ENCODE measurements around the gene EP400. TPM values are rescaled to one million over a fixed set of nuclear protein-coding genes. Genes with fewer than 3 reads are reported as not detected.

EP400 gene
- total RNA-seq, 2 donors from 2014 or later: 10.5 to 15.5 TPM

DNA sequence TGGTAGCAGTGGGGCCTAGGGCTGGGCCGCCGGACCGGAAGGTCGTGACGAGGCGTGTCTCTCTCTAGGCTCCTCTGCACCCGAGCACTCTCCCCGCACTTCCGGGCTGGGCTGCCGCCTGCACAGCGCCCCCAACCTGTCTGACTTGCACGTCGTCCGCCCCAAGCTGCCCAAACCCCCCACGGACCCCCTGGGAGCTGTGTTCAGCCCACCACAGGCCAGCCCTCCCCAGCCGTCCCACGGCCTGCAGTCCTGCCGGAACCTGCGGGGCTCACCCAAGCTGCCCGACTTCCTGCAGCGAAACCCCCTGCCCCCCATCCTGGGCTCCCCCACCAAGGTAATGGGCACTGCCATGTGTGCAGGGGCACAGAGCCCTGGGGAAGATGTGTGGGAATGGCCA, 33.9 kb upstream of the EP400 start:
- H3K27me3 ChIP-seq: no peaks in the 10 kb centered on the region
- H3K4me1 ChIP-seq: peaks cover 0 to 16% of the 10 kb centered on the region in 2 donors
- H3K36me3 ChIP-seq: peaks cover 73% of the 10 kb centered on the region
- H3K4me3 ChIP-seq: no peak overlapping the region
- H3K27ac ChIP-seq: no peak overlapping the region
- TF ChIP-seq, protein P1, sequence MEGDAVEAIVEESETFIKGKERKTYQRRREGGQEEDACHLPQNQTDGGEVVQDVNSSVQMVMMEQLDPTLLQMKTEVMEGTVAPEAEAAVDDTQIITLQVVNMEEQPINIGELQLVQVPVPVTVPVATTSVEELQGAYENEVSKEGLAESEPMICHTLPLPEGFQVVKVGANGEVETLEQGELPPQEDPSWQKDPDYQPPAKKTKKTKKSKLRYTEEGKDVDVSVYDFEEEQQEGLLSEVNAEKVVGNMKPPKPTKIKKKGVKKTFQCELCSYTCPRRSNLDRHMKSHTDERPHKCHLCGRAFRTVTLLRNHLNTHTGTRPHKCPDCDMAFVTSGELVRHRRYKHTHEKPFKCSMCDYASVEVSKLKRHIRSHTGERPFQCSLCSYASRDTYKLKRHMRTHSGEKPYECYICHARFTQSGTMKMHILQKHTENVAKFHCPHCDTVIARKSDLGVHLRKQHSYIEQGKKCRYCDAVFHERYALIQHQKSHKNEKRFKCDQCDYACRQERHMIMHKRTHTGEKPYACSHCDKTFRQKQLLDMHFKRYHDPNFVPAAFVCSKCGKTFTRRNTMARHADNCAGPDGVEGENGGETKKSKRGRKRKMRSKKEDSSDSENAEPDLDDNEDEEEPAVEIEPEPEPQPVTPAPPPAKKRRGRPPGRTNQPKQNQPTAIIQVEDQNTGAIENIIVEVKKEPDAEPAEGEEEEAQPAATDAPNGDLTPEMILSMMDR (IDR thresholded peaks at IDR 0.05): no peak
- no peak for DNase-seq (ENCODE audit: low spot score)
- H3K9me3 ChIP-seq: no peaks in the 10 kb centered on the region

DNA sequence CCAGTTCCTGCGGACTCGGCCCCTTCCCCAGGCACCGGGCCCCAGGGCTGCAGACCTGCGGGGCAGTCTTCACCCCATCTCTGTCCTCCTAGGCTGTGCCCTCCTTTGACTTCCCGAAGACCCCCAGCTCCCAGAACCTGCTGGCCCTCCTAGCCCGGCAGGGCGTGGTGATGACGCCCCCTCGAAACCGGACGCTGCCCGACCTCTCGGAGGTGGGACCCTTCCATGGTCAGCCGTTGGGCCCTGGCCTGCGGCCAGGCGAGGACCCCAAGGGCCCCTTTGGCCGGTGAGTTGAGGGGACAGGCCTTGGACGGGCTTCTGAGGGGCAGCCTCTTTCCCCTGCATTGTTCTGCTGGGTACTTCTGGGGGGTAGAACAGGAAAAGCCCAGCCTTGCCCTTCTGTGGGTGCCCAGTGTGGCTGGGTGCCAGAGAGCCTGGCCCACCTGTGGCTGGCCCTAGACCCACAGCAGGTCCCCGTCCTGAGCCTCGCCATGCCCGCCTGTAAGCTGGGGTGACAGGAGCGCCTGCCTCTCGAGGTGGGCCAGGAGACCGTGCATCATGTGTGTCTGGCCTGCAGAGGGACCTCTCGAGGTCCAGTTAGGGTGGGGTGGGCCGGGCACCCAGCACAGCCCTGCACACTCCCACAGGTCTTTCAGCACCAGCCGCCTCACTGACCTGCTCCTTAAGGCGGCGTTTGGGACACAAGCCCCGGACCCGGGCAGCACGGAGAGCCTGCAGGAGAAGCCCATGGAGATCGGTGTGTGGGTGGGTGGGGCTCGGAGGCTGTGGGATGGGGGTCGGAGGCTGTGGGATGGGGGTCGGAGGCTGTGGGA, 33.2 kb upstream of the EP400 start:
- H3K27me3 ChIP-seq: no peaks in the 10 kb centered on the region
- H3K27ac ChIP-seq: no peak overlapping the region
- peaks cover 0 to 16% of the 10 kb centered on the region in 2 donors for H3K4me1 ChIP-seq
- H3K9me3 ChIP-seq: no peaks in the 10 kb centered on the region
- H3K36me3 ChIP-seq: peaks cover 73% of the 10 kb centered on the region
- no peak overlapping the region for H3K4me3 ChIP-seq
- TF ChIP-seq, protein P1 (IDR thresholded peaks at IDR 0.05): no peak
- DNase-seq (ENCODE audit: low spot score): no peak

- Histone ChIP-seq H3K27me3 (no peaks in the 10 kb centered on the region), H3K9me3 (no peaks in the 10 kb centered on the region), H3K4me1 (peaks cover 0 to 10% of the 10 kb centered on the region in 2 donors), H3K27ac (no peak overlapping the region), H3K36me3 (peaks cover 75% of the 10 kb centered on the region), H3K4me3 (no peak overlapping the region)
- no peak for DNase-seq (ENCODE audit: low spot score)
- TF ChIP-seq, protein P1 (IDR thresholded peaks at IDR 0.05): no peak
These were observed 32.5 kb upstream of the EP400 start for GRCh38 chr12:131917139-131917710.

DNA sequence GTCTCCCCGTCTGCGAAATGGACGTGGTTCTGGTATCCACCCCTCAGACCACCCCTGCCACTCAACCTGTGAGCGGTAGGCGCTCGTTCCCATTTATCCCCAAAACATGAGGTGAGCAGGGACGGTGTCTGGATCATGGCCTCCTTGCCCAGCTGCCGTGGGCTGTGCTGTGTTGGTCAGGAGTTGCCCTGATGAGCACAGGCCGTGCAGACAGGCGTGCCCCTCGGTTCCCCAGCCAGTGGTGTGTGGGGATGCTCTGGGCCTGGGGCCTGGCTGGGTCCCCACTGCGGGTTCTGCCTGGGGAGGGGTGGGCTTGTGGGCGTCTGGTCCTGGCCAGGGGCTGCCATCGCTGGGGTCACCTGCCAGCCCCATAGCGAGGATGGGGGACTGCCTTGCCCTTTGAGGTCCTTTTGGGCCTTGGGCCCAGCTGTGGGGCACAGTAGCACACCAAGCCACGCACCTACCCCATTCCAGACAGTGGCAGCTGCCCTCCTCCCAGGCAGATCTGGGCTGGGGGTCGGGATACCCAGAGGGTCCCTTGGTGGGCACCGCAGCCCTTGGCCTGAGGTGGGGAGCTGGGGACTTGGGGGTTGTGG, 31.9 kb upstream of the EP400 start:
- Histone ChIP-seq H3K27me3 (no peaks in the 10 kb centered on the region), H3K27ac (no peak overlapping the region), H3K9me3 (no peaks in the 10 kb centered on the region), H3K36me3 (peaks cover 75% of the 10 kb centered on the region), H3K4me3 (no peak overlapping the region), H3K4me1 (peaks cover 0 to 4% of the 10 kb centered on the region in 2 donors)
- TF ChIP-seq, protein P1 (IDR thresholded peaks at IDR 0.05): no peak
- no peak for DNase-seq (ENCODE audit: low spot score)

DNA sequence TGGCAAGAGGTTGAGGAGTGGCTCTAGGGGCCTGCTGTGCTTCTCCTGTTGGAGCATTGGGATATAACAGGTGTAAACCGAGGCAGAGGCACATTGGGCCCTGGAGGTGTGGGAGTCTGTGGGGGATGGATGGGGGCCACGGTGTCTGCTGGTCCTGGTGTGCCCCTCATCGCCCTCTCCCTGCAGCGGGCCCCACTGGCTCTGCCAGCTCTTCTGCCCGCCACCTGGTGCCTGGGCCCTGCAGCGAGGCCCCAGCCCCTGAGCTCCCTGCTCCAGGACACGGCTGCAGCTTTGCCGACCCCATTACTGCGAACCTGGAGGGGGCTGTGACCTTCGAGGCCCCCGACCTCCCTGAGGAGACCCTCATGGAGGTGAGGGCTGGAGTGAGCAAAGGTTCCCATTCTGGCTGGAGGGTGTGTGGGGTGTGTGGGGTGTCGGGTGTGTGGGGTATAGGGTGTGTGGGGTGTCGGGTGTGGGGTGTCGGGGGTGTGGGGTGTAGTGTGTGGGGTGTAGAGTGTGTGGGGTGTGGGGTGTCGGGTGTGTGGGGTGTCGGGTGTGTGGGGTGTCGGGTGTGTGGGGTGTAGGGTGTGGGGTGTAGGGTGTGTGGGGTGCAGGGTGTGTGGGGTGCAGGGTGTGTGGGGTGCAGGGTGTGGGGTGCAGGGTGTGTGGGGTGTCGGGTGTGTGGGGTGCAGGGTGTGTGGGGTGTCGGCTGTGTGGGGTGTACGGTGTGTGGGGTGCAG, 31.3 kb upstream of the EP400 start:
- H3K4me3 ChIP-seq: no peak overlapping the region
- H3K9me3 ChIP-seq: no peaks in the 10 kb centered on the region
- peaks cover 74% of the 10 kb centered on the region for H3K36me3 ChIP-seq
- TF ChIP-seq, protein P1 (IDR thresholded peaks at IDR 0.05): no peak
- H3K27me3 ChIP-seq: no peaks in the 10 kb centered on the region
- no peaks in the 10 kb centered on the region for H3K4me1 ChIP-seq
- DNase-seq (ENCODE audit: low spot score): no peak
- no peak overlapping the region for H3K27ac ChIP-seq
